HG03558 (cell line): ENCODE data around the gene BFSP1.

Experiments
- ATAC-seq: cut with Tn5 transposase; IDR thresholded peaks from one replicate; pipeline ENCODE4 v1.9.1; 2021; ENCODE audit warnings: moderate number of reproducible peaks; ENCODE audit not compliant: unreplicated experiment; ENCODE audit errors: extremely low read depth

The BFSP1 gene

GRCh38 chr20:17524560-17524959 is 6.6 kb downstream of the BFSP1 start:
- no peak for ATAC-seq

- no peak for ATAC-seq
Observed at GRCh38 chr20:17523326-17523725, 7.9 kb downstream of the BFSP1 start.

GRCh38 chr20:17522528-17522927 is 8.7 kb downstream of the BFSP1 start:
- no peak for ATAC-seq

- no peak for ATAC-seq
Observed at GRCh38 chr20:17520583-17520982, 10.6 kb downstream of the BFSP1 start.

GRCh38 chr20:17519606-17520285 is 11.4 kb downstream of the BFSP1 start:
- ATAC-seq: no peak

- no peak for ATAC-seq
Observed at GRCh38 chr20:17518339-17519052, 12.7 kb downstream of the BFSP1 start.

- no peak for ATAC-seq
Observed at GRCh38 chr20:17515053-17515452, 16.1 kb downstream of the BFSP1 start.

GRCh38 chr20:17513939-17514338 is 17.2 kb downstream of the BFSP1 start:
- ATAC-seq: no peak

GRCh38 chr20:17511401-17511800 is 19.8 kb downstream of the BFSP1 start:
- no peak for ATAC-seq

- ATAC-seq: no peak
Observed at GRCh38 chr20:17510548-17510947, 20.6 kb downstream of the BFSP1 start.

- no peak for ATAC-seq
Observed at GRCh38 chr20:17508756-17509155, 22.4 kb downstream of the BFSP1 start.

GRCh38 chr20:17507531-17507930 is 23.6 kb downstream of the BFSP1 start:
- ATAC-seq: no peak

GRCh38 chr20:17507032-17507431 is 24.1 kb downstream of the BFSP1 start:
- ATAC-seq: no peak

- no peak for ATAC-seq
Observed at GRCh38 chr20:17505636-17506517, 25.3 kb downstream of the BFSP1 start.

GRCh38 chr20:17504898-17505635 is 26.1 kb downstream of the BFSP1 start:
- peak; percentile 47 for ATAC-seq

GRCh38 chr20:17504066-17504897 is 26.9 kb downstream of the BFSP1 start:
- no peak for ATAC-seq

- no peak for ATAC-seq
Observed at GRCh38 chr20:17503301-17504065, 27.7 kb downstream of the BFSP1 start.

- ATAC-seq: no peak
Observed at GRCh38 chr20:17502105-17502504, 29.1 kb downstream of the BFSP1 start.

GRCh38 chr20:17501701-17502100 is 29.5 kb downstream of the BFSP1 start:
- no peak for ATAC-seq
